Neural progenitor cell (in vitro differentiated cells): Measurements from ENCODE around the gene SPRR2F.

Experiments used
- EZH2 ChIP-seq: fragments of 200-600 bp; sonication (generic); IDR thresholded peaks from 2 replicates; pipeline ENCODE4 v1.6.1; 2017; ENCODE audit warnings: antibody characterized with exemption, mild to moderate bottlenecking, moderate library complexity
- EZH2phosphoT487 ChIP-seq: fragments of 200-600 bp; sonication (generic); IDR thresholded peaks from 2 replicates; pipeline ENCODE4 v1.6.1; 2017; ENCODE audit warnings: antibody characterized with exemption
- TF ChIP-seq, protein P1 (sequence below): fragments of 200-600 bp; sonication (generic); IDR thresholded peaks from 2 replicates; pipeline ENCODE4 v1.5.1; 2017; ENCODE audit warnings: antibody characterized with exemption, mild to moderate bottlenecking

DNA sequence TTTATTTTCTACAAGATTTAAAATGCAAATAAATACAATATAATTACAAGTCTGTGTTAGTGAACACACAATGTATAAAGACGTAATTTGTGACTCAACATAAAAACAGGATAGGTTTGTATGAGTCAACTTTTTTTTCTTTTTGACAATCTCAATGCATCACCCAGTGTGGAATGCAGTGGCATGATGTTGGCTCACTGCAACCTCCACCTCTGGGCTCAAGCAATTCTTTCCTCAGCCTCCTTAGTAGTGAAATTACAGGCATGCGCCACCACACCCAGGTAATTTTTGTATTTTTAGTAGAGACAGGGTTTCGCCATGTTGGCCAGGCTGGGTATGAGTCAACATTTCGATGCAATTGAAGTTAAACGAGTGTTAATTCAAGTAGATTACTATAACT, 13.1 kb downstream of the SPRR2F start:
- TF ChIP-seq EZH2 (no peak), EZH2phosphoT487 (no peak)
- TF ChIP-seq, protein P1, sequence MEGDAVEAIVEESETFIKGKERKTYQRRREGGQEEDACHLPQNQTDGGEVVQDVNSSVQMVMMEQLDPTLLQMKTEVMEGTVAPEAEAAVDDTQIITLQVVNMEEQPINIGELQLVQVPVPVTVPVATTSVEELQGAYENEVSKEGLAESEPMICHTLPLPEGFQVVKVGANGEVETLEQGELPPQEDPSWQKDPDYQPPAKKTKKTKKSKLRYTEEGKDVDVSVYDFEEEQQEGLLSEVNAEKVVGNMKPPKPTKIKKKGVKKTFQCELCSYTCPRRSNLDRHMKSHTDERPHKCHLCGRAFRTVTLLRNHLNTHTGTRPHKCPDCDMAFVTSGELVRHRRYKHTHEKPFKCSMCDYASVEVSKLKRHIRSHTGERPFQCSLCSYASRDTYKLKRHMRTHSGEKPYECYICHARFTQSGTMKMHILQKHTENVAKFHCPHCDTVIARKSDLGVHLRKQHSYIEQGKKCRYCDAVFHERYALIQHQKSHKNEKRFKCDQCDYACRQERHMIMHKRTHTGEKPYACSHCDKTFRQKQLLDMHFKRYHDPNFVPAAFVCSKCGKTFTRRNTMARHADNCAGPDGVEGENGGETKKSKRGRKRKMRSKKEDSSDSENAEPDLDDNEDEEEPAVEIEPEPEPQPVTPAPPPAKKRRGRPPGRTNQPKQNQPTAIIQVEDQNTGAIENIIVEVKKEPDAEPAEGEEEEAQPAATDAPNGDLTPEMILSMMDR = no peak
